Colonic mucosa (tissue), 4 donors: ENCODE results near the gene ZNF606. TPM values are rescaled to one million over a fixed set of nuclear protein-coding genes. Genes with fewer than 3 reads are reported as not detected.

ENCODE experiments used
- DNase-seq: peaks from one replicate; pipeline ENCODE4 v3.0.0-alpha.2; 2020
- H3K27ac ChIP-seq: fragments of 200-600 bp; one replicate; pipeline ENCODE4 v1.8.0; 2021
- H3K27me3 ChIP-seq: fragments of 200-600 bp; one replicate; pipeline ENCODE4 v1.8.0; 2021
- H3K36me3 ChIP-seq: fragments of 200-600 bp; one replicate; pipeline ENCODE4 v1.8.0; 2021
- H3K4me1 ChIP-seq: fragments of 200-600 bp; one replicate; pipeline ENCODE4 v1.8.0; 2021; ENCODE audit warnings: mild to moderate bottlenecking
- H3K4me3 ChIP-seq: fragments of 200-600 bp; one replicate; pipeline ENCODE4 v1.8.0; 2021
- H3K9ac ChIP-seq, 2 donors: one replicate each; pipeline ENCODE4 v1.7.0; 2013; ENCODE audit warnings: control low read depth in 2 of 2, low read depth in 2 of 2, low read length in 2 of 2
- H3K9me3 ChIP-seq: fragments of 200-600 bp; one replicate; pipeline ENCODE4 v1.8.0; 2021
- CTCF ChIP-seq: fragments of 200-600 bp; IDR thresholded peaks from one replicate; pipeline ENCODE4 v1.8.0; 2022; ENCODE audit warnings: antibody characterized with exemption, mild to moderate bottlenecking
- intact Hi-C: fragments of 100-400 bp; cut with DNase I; formaldehyde crosslinking; loops from one replicate; pipeline ENCODE4 v1.14.1; 2022
- total RNA-seq, 2 donors: library from RNA; stranded (reverse); fragmentation: NEBNext Ultra II Directional in 1 of 2; extraction: Animal tissue kit (Norgen Biotek cat#: 25700) in 1 of 2; gene quantifications; one replicate each; pipeline ENCODE4 v1.2.1, GENCODE V29; 2021
- donor health status: healthy.
- donor health status: DM: no; HTN: no; CAD: no.
- donor health status: DM: no; HTN: no; CAD: no.

Gene ZNF606
- 10 to 100 TPM in 1 of 2 donors, 1 to 10 TPM in 1; 8.7 to 12.2 TPM for total RNA-seq

- no peak for TF ChIP-seq CTCF
- peak within 1 kb of the TSS; percentile 79 to 86 for H3K9ac ChIP-seq
- H3K9me3 ChIP-seq: peaks cover 13% of the 10 kb centered on the region
- H3K27me3 ChIP-seq: no peaks in the 10 kb centered on the region
- H3K4me3 ChIP-seq: peak within 1 kb of the TSS; percentile 88
- peak; percentile 88 for DNase-seq
- H3K36me3 ChIP-seq: peaks cover 8% of the 10 kb centered on the region
- peak within 1 kb of the TSS; percentile 80 for H3K27ac ChIP-seq
- H3K4me1 ChIP-seq: no peaks in the 10 kb centered on the region
- intact Hi-C loops: no loop called here
These were observed at the start of gene ZNF606 for GRCh38 chr19:58002384-58003173. Gene ZNF606, minus strand, starts transcription at chr19:58002820. Its CDS starts 1,501 bp downstream, at chr19:58001319.

GRCh38 chr19:58052256-58052655 is 49.6 kb upstream of the ZNF606 start:
- no peak for TF ChIP-seq CTCF
- Histone ChIP-seq H3K27ac (no peak overlapping the region), H3K27me3 (no peaks in the 10 kb centered on the region), H3K4me1 (no peaks in the 10 kb centered on the region), H3K9ac (no peak overlapping the region), H3K36me3 (no peaks in the 10 kb centered on the region), H3K4me3 (no peak overlapping the region), H3K9me3 (peaks cover 4% of the 10 kb centered on the region)
- no peak for DNase-seq
- intact Hi-C loops: no loop called here

GRCh38 chr19:58047672-58048071 is 45.1 kb upstream of the ZNF606 start:
- TF ChIP-seq CTCF: no peak
- DNase-seq: no peak
- no peak overlapping the region for H3K27ac ChIP-seq
- H3K4me3 ChIP-seq: no peak overlapping the region
- H3K4me1 ChIP-seq: no peaks in the 10 kb centered on the region
- intact Hi-C loops: no loop called here
- H3K36me3 ChIP-seq: no peaks in the 10 kb centered on the region
- H3K9me3 ChIP-seq: no peaks in the 10 kb centered on the region
- no peaks in the 10 kb centered on the region for H3K27me3 ChIP-seq
- H3K9ac ChIP-seq: no peak overlapping the region

- H3K27me3 ChIP-seq: no peaks in the 10 kb centered on the region
- no peak for TF ChIP-seq CTCF
- DNase-seq: no peak
- no peaks in the 10 kb centered on the region for H3K4me1 ChIP-seq
- H3K4me3 ChIP-seq: no peak overlapping the region
- H3K36me3 ChIP-seq: no peaks in the 10 kb centered on the region
- no peaks in the 10 kb centered on the region for H3K9me3 ChIP-seq
- intact Hi-C loops: no loop called here
- H3K27ac ChIP-seq: no peak overlapping the region
- no peak overlapping the region for H3K9ac ChIP-seq
These were observed 44.2 kb upstream of the ZNF606 start for GRCh38 chr19:58046856-58047255.

- Histone ChIP-seq H3K27me3 (no peaks in the 10 kb centered on the region), H3K4me3 (no peak overlapping the region), H3K9me3 (no peaks in the 10 kb centered on the region), H3K27ac (no peak overlapping the region), H3K9ac (no peak overlapping the region), H3K4me1 (no peaks in the 10 kb centered on the region), H3K36me3 (no peaks in the 10 kb centered on the region)
- TF ChIP-seq CTCF: no peak
- intact Hi-C loops: no loop called here
- no peak for DNase-seq
These were observed 42.9 kb upstream of the ZNF606 start for GRCh38 chr19:58045411-58046050.
